K562 (cell line): Measurements from ENCODE around the gene MINDY4. TPM values are rescaled to one million over a fixed set of nuclear protein-coding genes. Genes with fewer than 3 reads are reported as not detected.

Experiments used
- ATAC-seq: fragments of 200-7000 bp; cut with Tn5 transposase; 3 replicates; pipeline ENCODE4 v1.9.1; 2020; ENCODE audit warnings: moderate library complexity
- BruUV-seq: library from RNA; stranded (reverse); fragments of 400-500 nt; replicated peaks from 2 replicates; lab custom pipeline; 2021; lab: Mats Ljungman, UMichigan
- CTCF ChIA-PET: fragments of 300-600 bp; formaldehyde crosslinking; extraction: SDS; loops from one replicate; lab custom pipeline; 2021; ENCODE audit warnings: low intra/inter-chr PET ratio; lab: Yijun Ruan, JAX
- POLR2A ChIA-PET: fragments of 300-600, 350-650 bp; sonication (Branson Sonifier 250); formaldehyde crosslinking; extraction: SDS; loops from one replicate; lab custom pipeline; 2021; ENCODE audit warnings: antibody characterized with exemption, inconsistent platforms; lab: Yijun Ruan, JAX
- DNase-seq, 4 experiments: peaks; one replicate each; pipeline versions ENCODE4 v3.0.0 to v3.0.0-alpha.2; 2011 to 2018; ENCODE audit warnings: low spot score in 3 of 4, mixed read lengths in 3 of 4; ENCODE audit errors: extremely low read depth in 1 of 4
- FAIRE-seq: peaks from 2 replicates; lab custom pipeline; 2011; peaks lifted over from hg19 to GRCh38; lab: Jason Lieb, UNC
- H2AFZ ChIP-seq: 2 replicates; pipeline ENCODE4 v1.6.0; 2011; ENCODE audit warnings: low read depth, low read length, control low read depth, inconsistent platforms
- H3K27ac ChIP-seq: fragments of 200-600 bp; 3 replicates; pipeline ENCODE4 v1.8.0; 2011; ENCODE audit warnings: low read depth, mild to moderate bottlenecking, control low read depth, inconsistent platforms, low read length, moderate library complexity, mixed read lengths; ENCODE audit errors: extremely low read depth
- H3K27me3 ChIP-seq, 2 experiments: fragments of 300-600 bp in 1 of 2; 2 replicates in 1 of 2; 3 replicates in 1 of 2; pipeline versions ENCODE4 v1.6.0 to v1.8.0; 2011; ENCODE audit warnings: inconsistent platforms in 2 of 2, low read length in 2 of 2, mild to moderate bottlenecking in 1 of 2, mixed read lengths in 1 of 2, moderate library complexity in 1 of 2; ENCODE audit not compliant: control insufficient read depth in 2 of 2, insufficient read depth in 2 of 2
- H3K36me3 ChIP-seq: fragments of 300-600 bp; 3 replicates; pipeline ENCODE4 v1.8.0; 2011; ENCODE audit warnings: mild to moderate bottlenecking, low read length, inconsistent platforms; ENCODE audit not compliant: control insufficient read depth, insufficient read depth
- H3K4me1 ChIP-seq, 2 experiments: fragments of 200-600 bp in 1 of 2; replicated peaks in 1 of 2; 2 replicates in 1 of 2; 3 replicates in 1 of 2; pipeline versions ENCODE4 v1.5.1 to v1.8.0; 2011; ENCODE audit warnings: inconsistent platforms in 2 of 2, low read length in 2 of 2, mild to moderate bottlenecking in 1 of 2, mixed read lengths in 1 of 2, moderate library complexity in 1 of 2; ENCODE audit not compliant: control insufficient read depth in 2 of 2, insufficient read depth in 2 of 2
- H3K4me2 ChIP-seq: 2 replicates; pipeline ENCODE4 v1.6.1; 2011; ENCODE audit warnings: low read length, control low read depth, inconsistent platforms, mixed read lengths; ENCODE audit not compliant: insufficient read depth
- H3K4me3 ChIP-seq: fragments of 200-600 bp; sonication (generic), shearing (Covaris generic); 2 replicates; pipeline ENCODE4 v1.5.1; 2016; ENCODE audit warnings: control low read depth, inconsistent platforms
- H3K79me2 ChIP-seq: fragments of 200-600 bp; 3 replicates; pipeline ENCODE4 v1.8.0; 2011; ENCODE audit warnings: low read length, inconsistent platforms; ENCODE audit not compliant: control insufficient read depth, insufficient read depth
- H3K9ac ChIP-seq, 2 experiments: 2 replicates each; pipeline versions ENCODE4 v1.6.0 to v1.6.1; 2011; ENCODE audit warnings: low read depth in 2 of 2, low read length in 2 of 2, control low read depth in 1 of 2, inconsistent platforms in 1 of 2, mild to moderate bottlenecking in 1 of 2, mixed read lengths in 1 of 2; ENCODE audit not compliant: insufficient read depth in 1 of 2
- H3K9me1 ChIP-seq: one replicate; pipeline ENCODE4 v1.6.0; 2011; ENCODE audit warnings: inconsistent platforms, mild to moderate bottlenecking, low read length, moderate library complexity; ENCODE audit not compliant: control insufficient read depth, insufficient read depth
- H3K9me3 ChIP-seq: replicated peaks from 2 replicates; pipeline ENCODE4 v1.5.1; 2011; ENCODE audit warnings: low read depth, low read length, inconsistent platforms; ENCODE audit not compliant: control insufficient read depth, insufficient read depth
- H4K20me1 ChIP-seq: replicated peaks from 2 replicates; pipeline ENCODE4 v1.6.1; 2011; ENCODE audit warnings: low read length, inconsistent platforms, mixed read lengths; ENCODE audit not compliant: control insufficient read depth, insufficient read depth
- ZBTB34 ChIP-seq: fragments of 250-450 bp; sonication (Bioruptor Pico); IDR thresholded peaks from 2 replicates; pipeline ENCODE4 v1.8.0; 2021; ENCODE audit warnings: mild to moderate bottlenecking, moderate library complexity
- ZNF740 ChIP-seq, 3 experiments: fragments of 200-800 bp in 1 of 3; sonication (Bioruptor generic) in 1 of 3; sonication (generic) in 1 of 3; formaldehyde crosslinking in 1 of 3; IDR thresholded peaks; 2 replicates each; pipeline versions ENCODE4 v1.6.1 to v1.8.0; 2016 to 2022; ENCODE audit warnings: mild to moderate bottlenecking in 2 of 3, missing compliant biosample characterization in 2 of 3, missing genetic modification characterization in 2 of 3, missing genetic modification reagents in 1 of 3
- WGBS: fragments of 100-300 bp; shearing (Covaris generic); methylation state at CpG from one replicate; pipeline ENCODE4 v1.1.6; 2016; ENCODE audit warnings: low coverage, mixed read lengths; ENCODE audit not compliant: insufficient coverage; ENCODE audit errors: missing lambda C conversion rate; 5-methylcytosine and 5-hydroxymethylcytosine counted together
- in situ Hi-C: fragments of 300-500 bp; cut with MboI; formaldehyde crosslinking; loops from 4 replicates; pipeline ENCODE4 v1.15.0; 2018; ENCODE audit warnings: inconsistent platforms, mixed read lengths
- intact Hi-C: fragments of 100-400 bp; cut with micrococcal nuclease; formaldehyde crosslinking; loops from 2 replicates; pipeline ENCODE4 v1.14.2; 2022
- polyA plus RNA-seq, 8 experiments: library from polyadenylated mRNA; depleted of rRNA in 4 of 8; stranded (reverse) in 5 of 8; unstranded in 3 of 8; fragments of >200 nt; fragmentation: Nextera tagmentation in 2 of 8; fragmentation: Illumina TruSeq in 1 of 8; extraction: Ambion mirVana in 2 of 8; extraction: Trizol in 1 of 8; gene quantifications; 2 replicates each; pipeline versions ENCODE4 v1.2.1 to v1.2.3, GENCODE V29; 2011 to 2014; ENCODE audit warnings: inconsistent platforms in 1 of 8, missing spikeins in 1 of 8
- total RNA-seq, 7 experiments: library from RNA; depleted of rRNA in 6 of 7; stranded (reverse); fragments of >200 nt in 6 of 7; fragmentation: Illumina TruSeq in 2 of 7; extraction: Trizol in 2 of 7; gene quantifications; 2 replicates each; pipeline versions ENCODE4 v1.2.1 to v1.2.3, GENCODE V29; 2011 to 2021; ENCODE audit warnings: low replicate concordance in 1 of 7

Gene MINDY4
- total and polyA plus RNA-seq, 9 of the 15 experiments (the other 6 are each of a cell fraction or from before 2014, with no cell fraction given) = 2.1 to 16.7 (median 11.0) TPM

GRCh38 chr7:30905078-30906012, 134.1 kb downstream of the MINDY4 start:
- POLR2A ChIA-PET = interaction anchor here (0.6 kb wide), 1 partner anchor 114 kb away, joined by 3 read pairs; no protein-coding TSS in a partner anchor
- Histone ChIP-seq H3K79me2 (no peaks in the 10 kb centered on the region), H3K9me3 (no peaks in the 10 kb centered on the region), H3K9ac (peak overlapping the region in 1 of 2 experiments; percentile 81; a peak in 2 of 4 replicates), H4K20me1 (no peaks in the 10 kb centered on the region; the same call in 1 of the 2 replicates), H3K36me3 (no peaks in the 10 kb centered on the region), H3K27ac (no peak overlapping the region), H3K27me3 (no peaks in the 10 kb centered on the region), H3K9me1 (no peaks in the 10 kb centered on the region), H3K4me3 (no peak overlapping the region), H2AFZ (no peak overlapping the region), H3K4me2 (peak overlapping the region; percentile 21; the same call in 1 of the 2 replicates), H3K4me1 (peaks cover 11 to 80% of the 10 kb centered on the region in 2 experiments; a peak in 4 of 5 replicates)
- intact Hi-C loops = no loop called here
- ATAC-seq (0 out of 3 replicates have a peak, but pooled peaks have one; percentile 11), FAIRE-seq (peak; percentile 66), DNase-seq (no peak)
- TF ChIP-seq ZNF740 (CRISPR knock-in tag; IDR thresholded peaks at IDR 0.05) = 0 out of 2 replicates have a peak, but pooled peaks have one; percentile 18
- TF ChIP-seq ZNF740 (tag; IDR thresholded peaks at IDR 0.05) = no peak
- no peak for TF ChIP-seq ZBTB34 (CRISPR knock-in tag)
- in situ Hi-C loops = no loop called here
- CTCF ChIA-PET = no interaction called here
- BruUV-seq = no TSS peak
- WGBS = 71% methylated on average over 12 of the region's 15 CpGs
